CD4-positive, alpha-beta T cell treated with Interleukin-15 for 1 hour (primary cell): Measurements from ENCODE around the gene P3H1.
"Not testable (repeated sequence)": the region's sequence is repeated elsewhere in the genome, so short reads cannot be mapped to it uniquely, and the experiment has no call there.

Experiments used
- DNase-seq: peaks from one replicate; pipeline ENCODE4 v3.0.0-alpha.2; 2020

P3H1 gene

DNA sequence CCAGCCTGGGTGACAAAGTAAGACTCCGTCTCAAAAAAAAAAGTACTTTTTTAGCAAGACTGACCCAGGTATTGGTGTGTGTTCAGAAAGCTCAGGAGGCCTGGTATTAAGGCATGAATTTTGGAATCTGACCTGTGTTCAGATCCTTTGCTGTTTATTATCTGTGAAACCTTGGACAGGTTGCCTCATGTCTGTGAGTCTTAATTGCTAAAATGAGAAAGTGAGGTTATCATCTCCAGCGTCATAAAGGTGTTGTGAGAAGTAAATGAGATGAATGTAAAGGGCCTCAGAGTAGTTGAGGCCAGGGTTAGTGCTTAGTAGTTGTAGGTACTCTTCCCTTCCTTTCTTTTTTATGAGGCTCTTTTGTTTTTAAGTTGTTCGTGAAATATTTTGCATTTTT is 3.0 kb upstream of the P3H1 start:
- DNase-seq: no peak

DNA sequence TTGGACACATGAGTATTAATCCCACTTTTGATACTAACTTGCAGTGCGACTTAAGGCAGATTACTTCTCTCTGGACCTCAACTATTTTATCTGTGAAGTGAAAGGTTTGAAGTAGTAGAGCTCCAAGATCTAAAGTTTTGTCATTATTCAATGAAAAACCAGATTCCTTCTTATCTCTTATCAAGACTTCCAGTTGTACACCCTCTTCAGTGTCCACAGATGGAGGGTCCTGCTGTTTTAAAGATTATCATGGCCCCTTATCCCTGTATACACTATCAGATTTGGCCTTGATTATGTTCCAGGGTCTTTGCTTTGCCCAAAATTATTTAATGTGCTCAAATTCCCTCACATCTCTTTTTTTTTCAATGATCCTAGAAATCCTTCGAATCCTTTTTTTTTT is 1.3 kb upstream of the P3H1 start:
- DNase-seq: no peak

DNA sequence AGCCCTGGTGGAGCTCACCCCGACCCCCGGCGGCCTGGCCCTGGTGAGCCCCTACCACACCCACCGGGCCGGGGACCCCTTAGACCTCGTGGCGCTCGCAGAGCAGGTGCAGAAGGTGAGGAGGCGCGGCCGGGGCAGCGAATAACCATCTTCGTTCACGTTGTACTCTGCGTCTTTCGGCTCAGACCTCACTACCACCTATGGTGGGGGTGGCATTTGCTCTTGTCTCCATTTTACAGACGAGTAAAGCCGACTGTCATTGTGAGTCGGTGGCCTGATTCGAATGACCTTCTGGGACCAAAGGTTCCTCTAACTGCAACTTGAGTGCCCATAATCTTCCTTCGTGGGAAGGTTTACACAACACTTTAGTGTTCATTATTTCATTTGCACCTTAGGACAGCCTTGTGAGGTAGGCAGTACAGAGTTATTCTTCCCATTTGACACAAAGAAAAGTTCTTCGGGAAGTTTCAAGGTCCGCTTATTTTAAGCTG is 727 bp upstream of the P3H1 start:
- DNase-seq: no peak

DNA sequence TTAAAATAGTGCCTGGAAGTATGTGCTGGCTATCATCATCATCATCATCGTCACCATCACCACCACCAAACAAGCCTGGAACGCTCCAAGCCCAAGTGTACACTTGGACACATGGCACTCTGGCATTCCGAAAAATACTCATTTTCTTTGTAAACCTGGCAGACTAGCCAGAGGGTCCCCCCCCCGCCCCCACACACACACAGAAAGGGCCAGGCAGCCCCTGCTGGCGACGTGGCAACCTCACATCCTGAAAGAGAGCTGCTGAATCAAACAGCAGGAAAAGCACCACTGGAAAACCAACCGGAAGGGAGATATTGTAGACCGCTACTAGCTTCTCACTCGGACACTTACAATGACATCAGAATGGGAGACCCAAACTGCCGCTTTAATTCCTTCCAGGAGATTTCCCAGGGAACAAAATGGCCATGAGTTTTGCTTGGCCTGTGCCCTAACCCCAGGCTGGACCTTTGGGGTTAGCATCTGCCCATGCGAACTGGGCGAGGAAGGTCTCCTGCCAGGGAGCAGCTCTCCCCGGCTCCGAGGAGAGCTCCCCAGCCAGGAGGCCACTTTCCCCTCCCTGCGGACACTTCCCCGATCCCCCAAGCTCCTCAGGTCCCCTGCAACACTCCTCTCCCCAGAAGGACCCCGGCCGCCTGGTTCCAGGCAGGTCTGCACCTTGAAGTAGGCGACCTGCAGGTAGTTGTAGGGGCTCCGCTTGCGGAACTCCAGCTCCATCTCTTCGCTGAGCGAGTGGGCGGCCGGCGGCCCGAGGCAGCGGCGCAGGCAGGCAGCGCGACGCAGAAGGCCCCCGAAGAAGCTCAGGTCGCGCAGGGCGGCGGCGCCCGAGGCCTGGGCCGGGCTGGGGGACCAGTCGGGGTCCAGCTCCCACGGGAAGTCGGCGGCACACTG is 742 bp downstream of the P3H1 start:
- no peak for DNase-seq

DNA sequence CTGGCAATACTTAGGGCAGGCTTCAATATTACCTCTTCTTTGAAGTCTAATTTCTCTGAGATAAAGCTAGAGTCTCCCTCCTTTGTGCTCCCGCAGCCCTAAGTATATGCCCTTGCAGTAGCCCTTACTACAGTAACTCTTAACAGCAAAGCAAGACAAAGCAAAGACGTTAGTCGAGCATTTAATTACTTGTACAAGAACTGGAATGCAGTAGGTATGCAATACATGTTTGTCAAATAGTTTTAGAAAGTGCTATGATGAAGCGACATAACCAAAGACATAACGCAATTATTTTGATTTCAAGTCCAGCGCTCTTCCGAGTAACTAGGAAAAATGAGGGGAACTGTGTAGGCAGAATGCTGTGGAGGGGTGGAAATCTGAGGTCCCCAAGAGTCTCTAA is 1.6 kb downstream of the P3H1 start:
- DNase-seq: no peak

DNA sequence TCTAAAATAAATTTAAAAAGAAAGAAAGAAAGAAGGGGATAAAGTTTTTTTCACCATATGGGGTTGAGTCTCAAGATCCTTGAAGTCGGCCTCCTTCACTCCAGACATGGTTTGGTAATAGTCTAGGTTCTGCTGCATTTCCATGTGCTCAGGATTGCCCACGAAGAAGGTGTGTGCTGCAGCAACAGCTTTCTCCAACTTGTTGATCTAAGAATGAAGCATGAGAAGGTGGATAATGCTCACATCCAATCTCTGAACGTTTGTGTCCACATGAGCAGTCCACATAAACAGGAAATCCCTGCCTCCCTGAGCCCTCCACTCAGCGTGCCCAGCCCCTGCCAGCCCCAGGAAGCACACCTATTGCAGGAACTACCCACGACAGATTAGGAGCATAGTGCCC is 4.6 kb downstream of the P3H1 start:
- DNase-seq: no peak

DNA sequence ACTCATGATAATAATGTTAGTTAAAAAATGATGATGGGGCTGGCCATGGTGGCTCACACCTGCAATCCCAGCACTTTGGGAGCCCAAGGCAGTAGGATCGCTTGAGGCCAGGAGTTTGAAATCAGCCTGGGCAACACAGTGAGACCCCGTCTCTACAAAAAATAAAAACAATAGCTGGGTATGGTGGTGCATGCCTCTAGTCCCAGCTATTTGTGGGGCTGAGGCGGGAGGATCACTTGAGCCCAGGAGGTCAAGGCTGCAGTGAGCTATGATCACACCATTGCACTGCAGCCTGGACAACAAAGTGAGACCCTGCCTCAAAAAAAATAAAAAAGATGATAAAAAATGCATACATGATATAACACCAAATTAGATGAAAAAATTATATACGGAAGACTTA is 5.3 kb downstream of the P3H1 start:
- DNase-seq: no peak

DNA sequence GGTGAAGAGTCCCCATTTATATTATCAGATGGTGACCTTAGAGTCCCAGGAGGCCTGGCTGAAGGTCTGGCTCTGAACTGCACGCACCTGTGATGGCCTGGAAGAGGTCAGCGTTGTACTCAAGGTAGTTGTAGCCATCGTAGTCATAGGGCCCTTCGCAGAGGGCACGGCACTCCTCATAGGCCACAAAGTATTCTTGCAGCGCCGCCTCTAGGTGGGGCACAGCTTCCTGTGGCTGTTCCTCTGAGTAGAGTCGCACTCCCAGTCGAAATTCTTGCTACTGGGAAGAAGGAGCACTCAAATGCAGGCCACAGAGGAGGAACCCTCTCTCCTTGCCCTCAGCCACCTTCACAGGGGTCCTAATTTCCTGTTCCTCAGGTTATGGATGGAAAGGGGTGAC is 7.7 kb downstream of the P3H1 start:
- no peak for DNase-seq

DNA sequence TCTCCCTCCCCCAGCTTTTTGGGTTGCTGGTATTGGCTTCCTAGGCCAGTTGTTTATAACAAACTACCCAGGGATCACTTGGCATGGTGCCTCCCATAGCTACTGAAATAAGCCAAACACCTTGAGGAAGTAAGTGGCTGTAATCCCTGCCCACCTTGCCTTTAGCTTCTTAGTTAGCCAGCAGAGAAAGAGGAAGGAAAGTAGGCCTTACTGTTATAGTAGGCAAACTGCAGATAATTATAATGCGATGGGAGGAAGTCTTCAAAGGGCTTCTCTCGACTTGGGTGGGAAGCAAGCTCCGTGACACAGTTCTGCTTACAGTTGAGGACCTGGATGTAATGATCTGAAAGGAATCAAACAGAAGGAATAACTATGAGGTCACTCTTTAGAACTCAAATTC is 8.2 kb downstream of the P3H1 start:
- no peak for DNase-seq

DNA sequence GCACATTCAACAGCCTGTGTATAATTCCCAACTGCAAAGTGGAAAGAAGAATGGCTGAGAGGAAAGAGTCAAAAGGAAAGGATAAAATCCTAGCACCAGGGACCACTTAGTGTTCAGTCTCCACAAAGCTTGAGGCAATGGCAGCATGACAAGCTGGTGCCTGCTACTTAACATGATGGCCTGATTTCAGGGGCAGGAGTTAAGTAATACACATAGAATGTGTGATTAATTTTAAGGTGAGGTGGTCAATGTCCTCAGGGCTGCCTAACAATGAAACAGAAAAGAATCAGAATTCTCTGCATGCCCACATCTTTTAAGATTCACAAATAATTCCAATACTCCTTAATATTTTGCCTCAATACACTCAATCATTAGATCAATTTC is 8.9 kb downstream of the P3H1 start:
- DNase-seq: no peak

DNA sequence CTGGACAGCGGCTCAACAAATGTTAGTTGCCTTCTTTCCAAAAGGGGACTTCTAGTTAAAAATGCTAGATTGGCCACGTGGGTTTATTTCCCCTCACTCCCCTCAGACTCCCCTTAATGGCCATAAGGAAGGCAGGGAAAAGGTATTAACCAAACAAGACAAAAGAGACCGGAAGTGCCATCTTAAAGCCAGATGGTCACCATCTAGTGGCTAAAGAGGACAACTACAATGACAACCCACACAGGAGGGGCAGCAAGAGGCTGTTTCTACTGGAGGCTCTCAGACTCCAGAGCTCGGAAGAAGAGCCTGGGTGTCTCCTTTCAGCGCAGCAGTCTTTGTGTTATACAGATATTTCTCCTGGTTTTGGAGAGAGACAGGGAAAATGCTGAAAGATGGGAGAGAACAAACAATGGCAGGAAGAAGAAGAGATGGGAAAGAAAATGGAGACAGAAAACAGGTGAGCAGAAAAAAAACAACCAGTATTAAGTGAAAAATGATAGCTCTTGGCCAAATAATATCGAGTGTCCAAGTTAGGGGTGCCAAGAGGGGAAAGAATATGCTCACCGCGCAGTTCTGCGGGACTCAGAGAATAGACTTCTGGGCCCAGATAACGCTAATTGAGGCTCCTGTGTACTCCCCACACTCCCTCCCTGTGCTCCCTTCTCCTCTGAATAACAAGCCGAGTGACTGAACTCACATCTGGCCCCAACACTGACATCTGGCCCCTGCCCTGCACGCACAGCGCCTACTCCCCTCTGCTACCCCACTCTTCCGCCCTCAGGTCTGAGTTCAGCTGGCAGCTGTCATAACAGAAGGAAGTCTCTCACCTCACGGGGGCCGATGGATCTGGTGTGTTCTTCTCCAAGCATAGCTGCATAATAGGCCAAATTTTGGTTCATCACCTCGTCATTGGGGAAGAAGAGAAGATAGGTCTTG is 9.6 kb downstream of the P3H1 start:
- DNase-seq: no peak

DNA sequence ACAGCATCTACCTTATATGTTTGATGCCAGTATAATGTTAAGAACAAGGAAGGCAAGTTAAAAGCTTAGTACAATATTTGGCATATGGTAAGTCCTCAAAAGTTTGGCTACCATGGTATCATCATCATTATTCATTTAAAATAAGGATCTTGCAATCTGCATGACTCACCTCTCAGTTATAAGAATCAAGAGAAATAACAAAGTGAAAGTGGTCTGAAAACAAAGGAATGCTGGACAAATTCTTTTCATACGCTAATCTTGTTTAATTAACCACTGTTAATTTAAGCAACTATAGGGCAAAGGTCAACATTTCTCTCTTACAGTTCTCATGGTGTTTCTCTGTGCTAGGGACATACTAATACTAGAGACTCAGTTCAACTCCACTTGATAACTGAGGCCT is 13.8 kb downstream of the P3H1 start:
- no peak for DNase-seq

DNA sequence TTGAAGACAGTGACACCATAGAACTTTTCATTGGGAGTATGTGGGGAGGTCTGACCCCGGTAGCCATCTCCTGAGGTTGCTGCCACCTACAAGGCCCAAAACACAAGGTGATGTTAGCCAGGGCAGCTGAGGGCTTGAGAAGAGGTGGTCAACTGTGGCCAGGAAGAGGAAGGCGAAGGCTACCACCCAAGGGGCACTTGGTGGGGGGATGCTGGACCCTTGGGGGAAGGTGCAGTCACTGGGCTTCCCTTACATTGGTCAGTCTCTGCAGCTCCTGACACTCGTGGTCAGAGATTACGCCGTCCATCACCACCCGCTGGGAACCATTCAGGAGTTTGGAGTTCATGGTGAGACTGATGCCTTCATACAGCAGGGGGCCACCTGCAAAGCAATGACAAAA is 14.5 kb downstream of the P3H1 start:
- DNase-seq: no peak

DNA sequence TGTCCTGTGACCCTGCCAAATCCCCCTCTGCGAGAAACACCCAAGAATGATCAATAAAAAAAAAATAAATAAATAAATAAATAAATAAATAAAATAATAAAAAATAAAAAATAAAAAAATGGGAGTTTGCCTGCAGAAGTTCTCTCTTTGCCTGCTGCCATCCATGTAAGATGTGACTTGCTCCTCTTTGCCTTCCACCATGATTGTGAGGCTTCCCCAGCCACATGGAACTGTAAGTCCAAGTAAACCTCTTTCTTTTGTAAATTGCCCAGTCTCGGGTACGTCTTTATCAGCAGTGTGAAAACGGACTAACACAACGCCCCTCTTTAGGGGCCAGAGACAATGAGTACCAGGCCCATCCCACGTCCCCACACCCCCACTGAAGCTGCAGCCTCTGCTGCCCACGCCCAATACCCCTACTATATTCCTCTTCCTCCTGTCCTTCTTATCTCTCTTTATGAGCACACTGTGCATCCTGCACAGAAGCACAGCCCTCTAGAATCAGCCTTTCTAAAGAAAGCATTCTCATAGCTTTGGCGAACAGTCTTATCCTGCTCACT is 15.2 kb downstream of the P3H1 start:
- DNase-seq: not testable (repeated sequence)

DNA sequence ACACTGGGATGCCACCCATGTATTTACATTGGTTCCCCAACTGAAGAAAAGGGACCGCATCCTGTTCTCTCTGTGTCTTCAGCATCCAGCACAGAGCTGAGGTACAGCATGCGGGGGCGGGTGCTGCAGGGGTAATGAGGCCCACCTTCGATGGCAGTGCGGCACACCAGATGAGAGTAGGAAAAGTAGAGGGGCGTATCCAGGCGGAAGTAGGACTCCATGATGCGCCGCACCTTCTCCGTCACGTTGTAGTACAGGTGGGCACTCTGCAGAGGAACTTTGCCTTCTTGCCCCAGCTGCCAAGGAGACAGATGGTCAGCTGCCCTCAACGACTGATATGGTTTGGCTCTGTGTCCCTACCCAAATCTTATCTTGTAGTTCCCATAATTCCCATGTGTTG is 16.8 kb downstream of the P3H1 start:
- no peak for DNase-seq

DNA sequence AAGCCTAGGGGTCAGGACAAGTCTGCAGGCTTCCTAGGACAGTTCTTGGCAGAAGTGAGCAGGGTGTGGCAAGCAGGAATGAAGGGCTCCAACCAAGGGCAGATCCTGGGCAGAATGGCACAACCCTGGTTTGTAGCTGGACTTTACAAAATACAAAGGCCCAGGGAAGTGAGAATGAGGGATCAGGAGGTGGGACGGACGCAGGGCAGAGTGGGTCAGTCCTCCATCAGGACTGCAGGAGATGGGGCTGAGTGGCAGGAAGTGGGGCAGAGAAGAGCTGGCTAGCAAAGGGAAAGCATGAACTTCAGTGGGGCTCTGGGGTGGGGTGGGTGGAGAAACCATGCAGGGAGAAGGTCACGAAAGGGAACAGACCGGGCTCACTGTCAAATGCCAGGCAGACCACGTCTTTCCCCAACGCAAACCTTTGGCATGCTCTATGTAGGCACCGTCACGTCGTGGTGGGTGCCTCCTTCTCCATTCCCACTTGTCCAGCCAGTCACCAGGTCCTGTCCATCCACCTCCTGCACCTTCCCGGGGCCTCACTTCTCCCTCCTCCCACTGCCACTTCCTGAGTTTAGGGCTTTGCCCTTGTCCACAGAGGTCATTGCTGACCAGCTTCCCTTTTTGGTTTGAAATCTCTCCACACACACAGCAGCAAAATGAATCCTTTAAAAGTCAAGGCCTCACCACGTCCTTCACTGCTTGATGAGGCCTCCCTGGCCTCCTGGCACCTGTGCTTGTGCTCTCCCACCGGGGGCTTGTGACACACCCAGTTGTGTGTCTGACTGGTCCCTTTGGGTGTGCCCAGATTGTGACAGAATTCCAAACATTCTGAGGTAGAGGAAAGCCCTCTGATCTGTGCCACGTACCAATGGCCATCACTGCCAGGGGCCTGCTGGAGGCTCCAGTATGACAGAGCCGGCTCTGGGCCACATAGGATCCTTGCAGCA is 18.1 kb downstream of the P3H1 start:
- no peak for DNase-seq

DNA sequence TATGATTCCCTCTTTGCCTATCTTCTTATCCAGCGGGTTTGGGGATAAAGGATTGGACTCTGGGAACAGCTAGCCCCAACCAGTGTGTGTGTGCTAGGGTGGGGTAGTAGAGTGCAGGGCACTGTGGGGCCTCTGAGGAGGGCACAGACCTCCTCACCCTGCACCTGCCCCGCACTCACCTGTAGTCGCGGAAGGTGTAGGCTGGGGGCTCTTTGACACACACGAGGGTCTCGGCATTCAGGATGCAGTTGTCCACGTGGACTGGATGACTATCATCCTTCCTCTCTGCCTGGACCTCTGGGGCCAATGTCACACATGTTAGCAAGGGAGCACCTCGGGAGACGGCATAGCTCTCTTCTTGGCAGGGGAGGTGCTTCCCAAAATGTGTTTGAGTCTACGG is 18.8 kb downstream of the P3H1 start:
- no peak for DNase-seq

DNA sequence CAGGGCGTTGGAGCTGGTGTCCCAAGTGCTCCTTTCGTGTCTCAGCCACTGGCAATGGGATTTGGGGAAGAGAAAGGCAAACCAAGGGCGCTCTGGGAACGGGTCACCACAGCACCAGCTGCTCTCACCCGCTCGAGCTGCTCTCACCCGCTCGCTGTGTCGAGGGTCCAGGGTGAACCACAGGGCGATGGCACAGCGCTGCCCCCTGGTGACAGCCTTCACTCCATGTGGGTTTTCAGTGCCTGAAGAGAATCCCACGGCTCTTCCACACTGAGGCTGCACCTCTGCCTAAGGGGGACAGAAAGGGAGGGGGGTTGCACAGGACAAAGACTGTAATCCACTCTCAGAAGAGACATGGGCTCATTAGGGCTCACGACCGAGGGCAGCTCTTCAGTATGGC is 19.7 kb downstream of the P3H1 start:
- peak; percentile 33 for DNase-seq

DNA sequence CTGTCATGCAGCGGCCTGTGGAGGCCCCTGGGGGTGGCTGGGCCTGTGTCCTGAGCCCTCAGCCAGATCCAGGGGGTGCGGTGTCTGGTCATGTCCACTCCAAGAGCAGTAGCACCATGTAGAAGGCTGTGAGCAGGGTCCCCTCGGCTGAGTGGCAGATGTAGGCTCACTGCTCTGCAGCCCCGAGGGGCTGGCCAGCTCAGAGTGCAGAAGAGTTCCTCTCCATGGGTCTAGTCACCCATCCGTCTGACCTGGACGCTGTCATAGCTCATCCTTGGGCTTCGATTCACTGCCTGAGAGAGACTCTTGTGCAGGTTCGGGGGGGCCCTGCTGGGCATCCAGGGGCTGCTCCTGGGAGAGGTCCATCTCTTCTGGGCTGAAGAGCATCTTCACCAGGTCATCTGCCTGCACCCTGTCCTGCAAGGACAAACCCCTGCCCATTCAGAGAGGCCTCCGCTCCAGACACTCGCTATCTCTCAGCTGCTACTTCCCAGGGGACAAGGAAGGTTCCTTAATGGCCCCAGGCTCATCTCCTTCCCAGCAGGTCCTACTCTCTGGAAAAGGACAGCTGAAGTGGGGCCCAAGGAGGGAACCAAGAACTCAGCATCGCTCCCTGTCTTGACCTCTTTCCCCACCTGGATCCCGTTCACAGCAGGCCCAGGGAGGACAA is 20.3 kb downstream of the P3H1 start:
- no peak for DNase-seq

DNA sequence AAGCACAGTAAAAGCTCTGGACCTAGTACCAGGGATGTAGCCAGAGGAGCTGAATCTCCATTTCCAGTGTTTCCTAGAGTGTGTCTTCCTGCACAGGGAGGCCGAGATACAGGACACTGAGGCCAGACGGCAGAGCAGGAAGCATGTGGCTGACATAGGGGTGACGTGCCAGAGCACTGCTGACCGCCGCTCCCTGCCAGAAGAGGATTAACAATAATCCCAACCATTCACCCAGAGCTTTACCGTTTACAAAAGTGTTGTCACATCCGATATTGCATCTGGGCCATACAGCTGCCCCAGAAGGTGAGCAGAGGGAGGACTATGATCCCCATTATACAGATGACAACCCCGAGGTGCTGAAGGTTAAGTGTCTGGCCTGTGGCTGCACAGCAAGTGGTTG is 21.0 kb downstream of the P3H1 start:
- no peak for DNase-seq

DNA sequence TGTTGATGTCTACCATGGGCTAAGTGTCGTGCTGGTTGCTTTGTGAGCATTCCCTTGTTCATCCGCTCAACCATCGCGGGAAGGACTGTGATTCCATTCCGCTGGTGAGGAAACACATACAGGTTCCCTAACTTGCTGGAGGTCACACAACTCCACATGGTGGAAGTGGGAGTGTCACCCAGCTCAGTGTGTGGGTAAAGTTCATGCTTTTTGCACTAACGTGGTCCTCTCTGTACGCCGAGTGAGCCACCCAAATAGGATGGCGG is 22.7 kb downstream of the P3H1 start:
- DNase-seq: no peak
